GM23338 (cell line): ENCODE data around the gene CACNA1S. TPM values are rescaled to one million over a fixed set of nuclear protein-coding genes. Genes with fewer than 3 reads are reported as not detected.

ENCODE experiments used
- ATAC-seq: fragments of 200-7000 bp; cut with Tn5 transposase; 3 replicates; pipeline ENCODE4 v1.9.1; 2020
- DNase-seq: peaks from one replicate; pipeline ENCODE4 v3.0.0-alpha.2; 2015; ENCODE audit warnings: low spot score
- H2AFZ ChIP-seq: fragments of 200-600 bp; sonication (generic); 2 replicates; pipeline ENCODE4 v1.8.0; 2016; ENCODE audit warnings: antibody characterized with exemption, mild to moderate bottlenecking, moderate library complexity
- H3F3A ChIP-seq: fragments of 200-600 bp; sonication (generic); replicated peaks from 2 replicates; pipeline ENCODE4 v1.8.0; 2017; ENCODE audit warnings: antibody characterized with exemption, mixed run types, low read depth
- H3K27ac ChIP-seq: fragments of 200-600 bp; sonication (generic); 2 replicates; pipeline ENCODE4 v1.6.1; 2016; ENCODE audit warnings: low read depth
- H3K27me3 ChIP-seq: fragments of 200-600 bp; sonication (generic); 2 replicates; pipeline ENCODE4 v1.8.0; 2016; ENCODE audit warnings: mild to moderate bottlenecking, mixed run types, moderate library complexity; ENCODE audit not compliant: insufficient read depth
- H3K36me3 ChIP-seq: fragments of 200-600 bp; sonication (generic); 2 replicates; pipeline ENCODE4 v1.8.0; 2016; ENCODE audit warnings: mild to moderate bottlenecking; ENCODE audit not compliant: insufficient read depth
- H3K4me1 ChIP-seq: fragments of 200-600 bp; sonication (generic); 2 replicates; pipeline ENCODE4 v1.8.0; 2016; ENCODE audit warnings: mild to moderate bottlenecking, moderate library complexity; ENCODE audit not compliant: insufficient read depth
- H3K4me2 ChIP-seq: fragments of 200-600 bp; sonication (generic); 2 replicates; pipeline ENCODE4 v1.7.1; 2017; ENCODE audit warnings: mixed run types
- H3K4me3 ChIP-seq: fragments of 200-600 bp; sonication (generic); 2 replicates; pipeline ENCODE4 v1.6.1; 2016; ENCODE audit warnings: mixed run types
- H3K79me2 ChIP-seq: fragments of 200-600 bp; sonication (generic); replicated peaks from 2 replicates; pipeline ENCODE4 v1.8.0; 2017; ENCODE audit warnings: mild to moderate bottlenecking; ENCODE audit not compliant: insufficient read depth
- H3K9me2 ChIP-seq: fragments of 200-600 bp; sonication (generic); 2 replicates; pipeline ENCODE4 v1.8.0; 2017; ENCODE audit not compliant: insufficient read depth
- H4K20me1 ChIP-seq: fragments of 200-600 bp; sonication (generic); replicated peaks from 2 replicates; pipeline ENCODE4 v1.8.0; 2017; ENCODE audit warnings: mild to moderate bottlenecking; ENCODE audit not compliant: insufficient read depth
- H3K27ac Mint-ChIP-seq: 2 replicates; pipeline ENCODE4 v1.8.0; 2020; ENCODE audit warnings: inconsistent platforms, mild to moderate bottlenecking, moderate library complexity, mixed read lengths
- H3K27me3 Mint-ChIP-seq: 3 replicates; pipeline ENCODE4 v1.8.0; 2022; ENCODE audit warnings: low read depth, mild to moderate bottlenecking, moderate library complexity, mixed read lengths, inconsistent platforms; ENCODE audit not compliant: insufficient read depth, poor library complexity
- H3K36me3 Mint-ChIP-seq: 3 replicates; pipeline ENCODE4 v1.8.0; 2021; ENCODE audit warnings: low read depth, mild to moderate bottlenecking, inconsistent platforms, moderate library complexity, mixed read lengths
- H3K4me1 Mint-ChIP-seq: 3 replicates; pipeline ENCODE4 v1.8.0; 2020; ENCODE audit warnings: mild to moderate bottlenecking, inconsistent platforms, mixed read lengths
- H3K4me3 Mint-ChIP-seq: 3 replicates; pipeline ENCODE4 v1.8.0; 2021; ENCODE audit warnings: moderate library complexity, mild to moderate bottlenecking, inconsistent platforms, mixed read lengths
- H3K9me3 Mint-ChIP-seq: 3 replicates; pipeline ENCODE4 v1.8.0; 2020; ENCODE audit warnings: moderate library complexity, mild to moderate bottlenecking, inconsistent platforms, mixed read lengths
- CREB1 ChIP-seq: fragments of 250-450 bp; sonication (Bioruptor Pico); IDR thresholded peaks from 2 replicates; pipeline ENCODE4 v1.5.0; 2020; ENCODE audit warnings: low read depth, mild to moderate bottlenecking, moderate library complexity
- CTCF ChIP-seq, 2 experiments: fragments of 200-600 bp in 1 of 2; sonication (generic) in 1 of 2; conservative IDR thresholded peaks; 2 replicates each; pipeline versions ENCODE4 v1.5.1 to v1.6.1; 2016 to 2017; ENCODE audit warnings: antibody characterized with exemption in 2 of 2, low read depth in 2 of 2, mild to moderate bottlenecking in 2 of 2, moderate library complexity in 1 of 2
- ETS1 ChIP-seq: IDR thresholded peaks from 2 replicates; pipeline ENCODE4 v1.6.1; 2016; ENCODE audit warnings: antibody characterized with exemption
- EZH2 ChIP-seq: fragments of 200-600 bp; sonication (generic); IDR thresholded peaks from one replicate; pipeline ENCODE4 v1.8.0; 2017; ENCODE audit warnings: antibody characterized with exemption, mild to moderate bottlenecking, low read depth; ENCODE audit not compliant: unreplicated experiment
- EZH2phosphoT487 ChIP-seq: fragments of 200-600 bp; sonication (generic); IDR thresholded peaks from one replicate; pipeline ENCODE4 v1.8.1; 2018; ENCODE audit warnings: antibody characterized with exemption; ENCODE audit not compliant: unreplicated experiment
- JUNB ChIP-seq: IDR thresholded peaks from one replicate; pipeline ENCODE4 v1.6.1; 2016; ENCODE audit warnings: antibody characterized with exemption; ENCODE audit not compliant: unreplicated experiment
- NANOG ChIP-seq: IDR thresholded peaks from 2 replicates; pipeline ENCODE4 v1.6.1; 2016; ENCODE audit warnings: antibody characterized with exemption, borderline replicate concordance
- POLR2AphosphoS5 ChIP-seq: IDR thresholded peaks from 2 replicates; pipeline ENCODE4 v1.6.1; 2016; ENCODE audit warnings: antibody characterized with exemption, low read depth
- ZNF114 ChIP-seq: fragments of 250-450 bp; sonication (Bioruptor Pico); IDR thresholded peaks from 2 replicates; pipeline ENCODE4 v1.5.0; 2020; ENCODE audit warnings: mild to moderate bottlenecking, moderate library complexity
- ZNF462 ChIP-seq: fragments of 250-450 bp; sonication (Bioruptor Pico); IDR thresholded peaks from 2 replicates; pipeline ENCODE4 v1.5.0; 2020; ENCODE audit warnings: mild to moderate bottlenecking, moderate library complexity
- polyA plus RNA-seq: library from polyadenylated mRNA; unstranded; fragments of >200 nt; fragmentation: Nextera tagmentation; extraction: Ambion mirVana; gene quantifications from 2 replicates; pipeline ENCODE4 v1.2.1, GENCODE V29; 2016
- total RNA-seq: library from RNA; depleted of rRNA; stranded (reverse); fragments of >200 nt; shearing (Covaris generic); gene quantifications from 2 replicates; pipeline ENCODE4 v1.2.3, GENCODE V29; 2014

The CACNA1S gene
- total and polyA plus RNA-seq, 2 experiments from 2014 or later: 0.03 TPM; not detected in 1

DNA sequence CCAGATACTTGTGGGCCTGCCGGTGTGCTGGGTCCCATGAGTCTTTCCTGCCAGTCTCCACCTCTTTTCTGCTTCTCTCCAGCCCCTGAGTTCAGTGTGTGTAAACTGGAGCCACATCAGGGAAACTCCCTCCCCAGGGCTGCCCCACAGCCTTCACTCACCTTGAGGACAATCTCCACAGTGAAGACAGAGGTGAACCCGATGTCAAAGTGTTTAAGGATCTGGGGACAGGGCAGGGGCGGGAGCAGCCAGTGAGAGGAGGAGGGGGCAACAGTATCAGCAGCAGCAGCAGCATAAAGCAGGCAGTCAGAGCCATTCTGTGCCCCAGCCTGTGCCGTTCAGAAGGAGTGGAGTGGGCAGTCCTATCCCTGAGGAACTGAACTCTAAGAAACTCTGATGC lies 43.2 kb downstream of the CACNA1S start (continued):
- no peak for TF ChIP-seq CTCF (conservative IDR thresholded peaks at IDR 0.05; ENCODE audit: low read depth in 2 of 2)
- no peak for TF ChIP-seq ETS1
- TF ChIP-seq ZNF114 (CRISPR knock-in tag): no peak
- TF ChIP-seq POLR2AphosphoS5: no peak

DNA sequence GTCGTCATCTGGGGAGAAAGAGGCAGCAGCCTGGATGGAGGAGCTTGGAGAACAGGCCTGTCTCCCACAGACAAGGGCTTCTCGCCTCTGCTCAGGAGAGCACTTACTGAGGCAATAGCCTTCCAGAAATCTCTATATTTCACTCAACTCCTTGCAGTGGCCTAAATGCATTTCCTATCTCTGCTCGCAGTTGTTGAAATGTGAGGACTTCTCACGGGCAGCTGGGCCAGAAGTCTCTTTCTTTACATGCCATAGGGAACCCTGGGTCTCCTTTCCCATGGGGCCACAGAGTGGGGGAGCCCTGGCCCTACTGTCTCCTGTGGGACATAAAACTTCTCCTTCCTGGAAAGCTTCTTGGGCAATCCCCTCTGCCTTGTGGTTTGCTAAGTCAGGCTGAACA lies 45.2 kb downstream of the CACNA1S start:
- Histone ChIP-seq H2AFZ (no peak overlapping the region), H3K4me3 (no peak overlapping the region), H3K27ac (no peak overlapping the region), H3F3A (no peaks in the 10 kb centered on the region), H3K4me2 (no peak overlapping the region), H3K36me3 (no peaks in the 10 kb centered on the region), H3K27me3 (no peaks in the 10 kb centered on the region), H3K9me2 (no peaks in the 10 kb centered on the region), H3K79me2 (no peaks in the 10 kb centered on the region), H4K20me1 (no peaks in the 10 kb centered on the region), H3K4me1 (peaks cover 6% of the 10 kb centered on the region)
- peaks cover 2% of the 10 kb centered on the region for H3K27me3 Mint-ChIP-seq
- H3K27ac Mint-ChIP-seq: no peak overlapping the region
- H3K4me1 Mint-ChIP-seq: peaks cover 8% of the 10 kb centered on the region; the same call in 2 of the 3 replicates
- TF ChIP-seq NANOG (no peak), CREB1 (CRISPR knock-in tag) (no peak)
- DNase-seq (no peak), ATAC-seq (no peak)
- no peak overlapping the region for H3K4me3 Mint-ChIP-seq
- peaks cover 2% of the 10 kb centered on the region; the same call in 2 of the 3 replicates for H3K9me3 Mint-ChIP-seq
- H3K36me3 Mint-ChIP-seq: no peaks in the 10 kb centered on the region

- H3K27ac Mint-ChIP-seq: no peak overlapping the region
- no peak for DNase-seq
- Histone ChIP-seq H3K27ac (no peak overlapping the region), H3K4me1 (peaks cover 6% of the 10 kb centered on the region), H3K9me2 (no peaks in the 10 kb centered on the region), H3K79me2 (no peaks in the 10 kb centered on the region), H3F3A (no peaks in the 10 kb centered on the region), H3K27me3 (no peaks in the 10 kb centered on the region), H4K20me1 (no peaks in the 10 kb centered on the region), H3K36me3 (no peaks in the 10 kb centered on the region), H2AFZ (no peak overlapping the region), H3K4me3 (no peak overlapping the region), H3K4me2 (no peak overlapping the region)
- H3K27me3 Mint-ChIP-seq: peaks cover 2% of the 10 kb centered on the region
- H3K9me3 Mint-ChIP-seq: peaks cover 2% of the 10 kb centered on the region; the same call in 2 of the 3 replicates
- no peaks in the 10 kb centered on the region for H3K36me3 Mint-ChIP-seq
- H3K4me1 Mint-ChIP-seq: peaks cover 8% of the 10 kb centered on the region; the same call in 2 of the 3 replicates
- ATAC-seq: no peak
- no peak overlapping the region for H3K4me3 Mint-ChIP-seq
- TF ChIP-seq ZNF114 (CRISPR knock-in tag): no peak
- no peak for TF ChIP-seq POLR2AphosphoS5
- no peak for TF ChIP-seq ZNF462 (CRISPR knock-in tag)
- TF ChIP-seq EZH2phosphoT487: no peak
- no peak for TF ChIP-seq CREB1 (CRISPR knock-in tag)
- TF ChIP-seq ETS1: no peak
- no peak for TF ChIP-seq JUNB
- no peak for TF ChIP-seq EZH2
Measured at GRCh38 chr1:201065686-201066085, 46.5 kb downstream of the CACNA1S start.
